Activated CD8-positive, alpha-beta memory T cell treated with anti-CD3 and anti-CD28 coated beads for 48 hours (primary cell): ENCODE data around the gene SRPK3.
"Not testable (repeated sequence)": the region's sequence is repeated elsewhere in the genome, so short reads cannot be mapped to it uniquely, and the experiment has no call there.

Source experiments
- DNase-seq, 3 experiments: peaks; one replicate each; pipeline ENCODE4 v3.0.0-alpha.2; 2020; ENCODE audit warnings: low read depth in 2 of 3, low spot score in 2 of 3

Gene SRPK3

GRCh38 chrX:153745067-153745433, 35.8 kb upstream of the SRPK3 start:
- DNase-seq, result not testable (repeated sequence)

GRCh38 chrX:153746359-153746758, 34.5 kb upstream of the SRPK3 start:
- DNase-seq, result no peak

- DNase-seq, result not testable (repeated sequence)
These were observed 33.9 kb upstream of the SRPK3 start for GRCh38 chrX:153746991-153747390.

- not testable (repeated sequence) for DNase-seq
These were observed 31.8 kb upstream of the SRPK3 start for GRCh38 chrX:153749017-153749416.

DNA sequence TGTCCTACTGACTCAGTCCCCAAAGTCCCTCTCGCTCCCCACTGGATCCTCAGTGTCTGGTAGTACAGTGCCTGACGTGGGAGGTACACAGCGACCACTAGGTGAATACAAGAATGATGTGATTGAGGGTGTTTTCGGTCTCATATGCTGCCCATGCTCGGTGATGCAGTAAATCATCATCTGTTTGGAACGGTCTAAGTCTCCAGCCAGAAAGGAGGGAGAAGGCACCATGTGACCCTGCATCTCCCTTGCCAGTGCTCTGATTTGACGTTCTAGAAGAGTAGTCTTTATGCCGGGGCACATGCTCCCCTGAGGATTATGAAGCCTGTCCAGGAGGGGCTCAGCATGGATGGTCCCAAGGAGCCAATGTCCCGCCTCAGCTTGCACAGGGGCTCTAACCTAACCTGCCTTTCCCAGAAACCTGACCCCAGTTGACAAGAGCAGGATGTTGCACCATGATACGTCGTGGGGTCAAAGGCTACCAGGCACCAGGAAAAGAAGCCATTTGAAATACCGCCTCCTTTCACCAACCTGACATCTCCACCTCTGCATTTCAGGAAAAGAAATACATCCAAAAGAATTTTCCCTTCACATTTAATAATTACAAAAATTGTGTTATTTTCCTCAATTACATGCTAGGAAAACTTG, 30.6 kb upstream of the SRPK3 start:
- DNase-seq, result no peak

DNA sequence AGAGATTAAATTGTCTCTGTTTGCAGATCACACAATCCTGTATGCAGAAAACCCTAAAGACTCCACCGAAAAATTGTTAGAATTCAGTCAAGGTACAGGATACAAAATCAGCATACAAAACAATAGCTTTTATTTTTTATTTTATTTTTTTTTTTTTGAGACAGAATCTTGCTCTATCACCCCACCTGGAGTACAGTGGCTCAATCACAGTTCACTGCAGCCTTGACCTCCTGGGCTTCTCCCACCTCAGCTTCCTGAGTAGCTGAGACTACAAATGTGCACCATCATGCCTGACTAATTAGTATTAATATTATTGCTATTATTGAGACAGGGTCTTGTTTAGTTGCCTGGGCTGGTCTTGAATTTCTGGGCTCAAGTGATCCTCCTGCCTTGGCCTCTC, 25.7 kb upstream of the SRPK3 start:
- no peak for DNase-seq

- no peak for DNase-seq
These were observed 19.0 kb upstream of the SRPK3 start for GRCh38 chrX:153761863-153762262.

DNA sequence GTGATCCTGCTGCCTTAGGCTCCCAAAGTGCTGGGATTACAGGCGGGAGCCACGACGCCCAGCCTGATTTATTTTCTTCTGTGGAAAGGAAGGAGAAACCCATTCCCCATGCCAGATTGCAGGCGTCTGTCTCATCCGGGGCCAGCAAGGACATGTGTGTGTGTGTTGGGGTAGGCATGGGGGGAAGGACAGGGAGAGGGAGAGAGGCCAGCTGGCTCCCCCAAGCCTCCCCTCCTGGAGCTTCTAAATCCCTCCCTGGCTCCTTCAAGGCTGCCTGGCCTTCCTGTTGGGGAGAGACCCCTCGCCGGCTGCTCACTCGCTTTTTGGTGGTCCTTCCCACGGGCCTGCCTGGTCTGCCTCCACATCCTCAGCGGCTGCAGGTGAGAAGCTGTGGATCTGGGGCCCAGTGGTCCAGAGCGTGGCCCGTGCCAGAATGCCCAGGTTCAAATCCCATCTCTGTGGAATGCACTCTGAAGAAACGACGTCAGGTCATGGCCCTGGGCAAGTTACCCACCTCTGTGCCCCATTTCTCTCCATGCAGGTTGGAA, 18.1 kb upstream of the SRPK3 start:
- DNase-seq, result no peak

DNA sequence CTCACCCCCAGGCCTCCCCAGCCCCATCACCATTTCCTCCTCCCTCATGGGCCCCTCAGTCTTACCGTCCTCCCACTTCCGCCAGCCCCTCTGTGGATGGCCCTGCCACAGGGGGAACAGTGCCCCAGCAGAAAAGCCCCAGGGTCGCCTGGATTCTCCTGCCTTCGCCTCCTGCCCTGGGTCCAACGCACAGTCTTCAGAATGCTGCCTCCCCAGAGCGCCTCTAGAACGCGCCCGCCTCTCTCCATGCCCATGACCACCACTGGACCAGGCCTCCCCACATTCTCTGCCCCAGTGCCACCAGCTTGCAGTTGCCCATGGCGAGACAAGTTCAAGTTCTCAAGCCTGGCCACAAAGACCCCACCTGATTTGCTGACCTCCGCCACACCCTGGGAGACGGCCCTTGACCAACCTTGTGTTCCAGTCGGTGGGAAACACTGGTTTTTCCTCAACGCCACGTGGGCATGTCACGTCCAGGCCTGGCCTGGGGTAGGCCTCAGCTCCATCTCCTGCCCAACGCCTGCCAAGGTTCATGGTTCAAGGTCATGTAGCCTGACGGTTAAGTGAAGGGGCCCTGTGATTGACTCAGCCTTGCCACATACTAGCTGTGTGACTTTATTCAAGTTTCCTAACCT, 17.4 kb upstream of the SRPK3 start:
- DNase-seq, result no peak

DNA sequence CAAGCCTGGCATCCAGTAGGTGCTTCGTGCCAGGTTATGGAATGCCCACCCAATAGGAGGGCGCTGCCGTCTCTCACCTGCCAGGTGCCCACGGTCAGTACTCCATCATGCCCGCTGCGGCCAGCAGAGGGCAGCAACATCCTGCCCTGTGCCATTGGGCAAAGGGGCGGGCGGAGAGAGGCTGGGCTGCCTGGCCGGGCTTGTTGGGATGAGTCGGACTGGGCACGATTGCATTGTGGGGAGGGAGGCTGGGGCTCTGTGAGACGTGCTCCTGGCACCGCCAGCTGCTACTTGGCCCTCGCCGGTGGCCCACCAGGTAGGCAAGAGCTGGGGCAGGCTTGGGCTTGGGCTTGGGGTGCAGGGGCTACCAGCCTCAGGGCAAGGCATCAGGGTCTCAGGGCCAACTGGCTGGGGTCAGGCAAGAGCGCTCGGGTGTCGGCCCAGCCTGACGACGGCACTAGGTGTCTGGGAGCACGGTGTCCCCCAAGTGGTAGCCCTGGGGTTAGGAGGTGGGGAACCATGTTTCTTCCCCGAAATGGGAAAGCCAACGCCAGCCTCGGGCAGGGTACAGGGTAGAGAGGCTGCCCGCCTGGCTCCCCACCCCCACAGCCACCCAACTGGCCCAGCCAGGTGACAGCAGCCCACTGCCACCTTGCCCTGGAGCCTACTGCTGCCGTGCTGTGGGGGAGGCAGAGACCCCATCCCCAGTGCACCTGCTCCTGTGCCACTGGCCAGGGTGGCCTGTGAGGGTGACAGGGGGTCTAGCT, 16.7 kb upstream of the SRPK3 start, which contains the start of gene PLXNB3:
PLXNB3 (plus strand) TSS at position 261 of the 767 bp plus-strand sequence. CDS start 1,287 bp downstream, outside the sequence.
- DNase-seq, result peak; percentile 28 to 74 (median 42)

DNA sequence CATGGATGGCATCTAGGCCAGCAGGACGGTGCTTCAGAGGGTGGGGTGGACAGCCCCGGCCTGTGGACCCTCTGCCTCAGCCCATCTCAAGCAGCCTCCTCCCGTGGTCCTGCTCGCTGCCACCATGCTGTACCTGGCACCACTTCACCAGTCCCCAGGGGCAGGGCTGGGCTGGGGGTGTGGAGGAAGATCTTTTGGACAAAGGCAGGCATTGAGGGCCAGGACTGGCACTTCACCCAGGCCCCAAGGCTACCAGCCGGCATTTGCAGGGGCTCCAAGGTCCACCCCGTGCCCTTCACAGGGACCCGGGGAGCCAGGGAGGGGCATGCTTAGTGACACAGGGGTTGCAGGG, 16.1 kb upstream of the SRPK3 start:
- DNase-seq, result no peak

DNA sequence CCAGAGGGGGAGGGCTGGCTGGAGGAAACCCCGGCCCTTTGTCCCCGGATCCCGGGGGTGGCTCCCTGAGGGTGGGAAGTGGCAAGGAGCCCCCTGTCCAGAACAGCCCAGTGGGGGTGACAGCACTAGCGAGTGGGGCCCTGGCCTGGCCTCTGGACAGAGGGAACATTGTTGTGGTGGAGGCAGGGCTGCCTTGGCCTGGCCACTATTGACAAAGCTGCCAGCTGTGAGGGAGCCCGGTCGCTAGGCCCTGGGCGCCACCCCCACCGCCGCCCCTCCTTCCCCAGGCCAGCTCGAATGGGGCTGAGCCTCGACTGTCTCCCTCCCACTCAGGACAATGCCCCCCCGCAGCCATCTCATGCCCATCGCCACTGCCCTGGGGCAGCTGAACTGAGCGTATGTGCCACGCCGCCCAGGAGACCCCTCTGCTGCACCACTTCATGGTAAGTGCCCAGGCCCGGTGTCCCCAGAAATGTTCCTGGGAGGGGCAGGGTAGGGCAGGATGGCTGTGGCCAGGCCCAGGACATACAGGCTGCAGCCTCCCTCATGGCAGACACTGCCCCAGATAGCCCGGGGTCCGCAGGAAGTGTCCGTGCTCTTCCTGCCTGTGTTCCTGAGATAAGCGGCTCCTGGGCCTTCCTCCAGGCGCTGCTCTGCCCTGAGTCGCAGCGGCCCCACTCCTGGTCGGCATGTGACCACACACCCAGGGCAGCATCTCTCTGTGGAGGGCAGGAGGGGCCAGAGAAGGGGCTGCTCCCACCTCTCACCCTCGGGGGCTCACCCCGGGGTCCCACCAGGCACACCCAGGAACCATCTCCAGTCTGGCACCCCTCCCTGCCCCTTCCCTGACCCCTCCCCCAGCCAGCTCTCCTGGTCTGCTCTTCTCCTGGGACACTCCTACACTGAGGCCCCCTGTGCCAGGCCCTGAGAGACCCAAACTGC, 15.4 kb upstream of the SRPK3 start:
- DNase-seq, result no peak

DNA sequence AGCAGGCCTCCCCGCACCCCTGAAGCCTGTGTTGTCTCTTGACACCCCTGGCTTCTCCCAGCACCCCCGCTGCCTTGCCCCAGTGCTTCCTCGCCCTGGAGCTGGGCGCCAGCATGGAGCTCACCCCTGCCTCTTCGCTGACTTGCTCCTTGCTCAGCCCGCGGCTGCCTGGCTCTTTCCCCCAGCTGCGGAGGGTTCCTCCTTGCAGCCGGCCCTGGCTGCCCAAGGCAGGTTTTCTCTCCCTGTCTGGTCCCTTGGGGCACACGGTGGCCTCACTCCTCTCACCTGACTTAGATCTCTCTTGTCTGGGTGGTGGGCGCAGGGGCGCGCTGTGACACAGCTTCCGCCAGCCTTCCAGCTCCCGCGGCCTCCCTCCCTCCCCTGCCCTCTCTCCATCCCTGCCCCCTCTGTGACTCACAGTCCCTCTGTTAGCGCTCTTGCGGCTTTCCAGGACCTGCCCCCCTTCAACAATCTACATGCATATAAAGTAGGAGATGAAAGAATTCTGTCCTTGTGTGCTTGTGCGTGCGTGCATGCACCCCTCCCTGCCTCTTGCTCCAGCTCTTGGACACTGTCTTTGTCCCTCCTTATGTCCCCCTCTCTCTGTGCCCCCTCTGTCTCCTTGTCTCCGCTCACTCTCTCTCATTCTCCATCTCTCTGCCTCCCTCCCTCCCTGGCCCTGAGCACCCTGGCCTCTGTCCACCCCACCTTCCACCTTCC, 14.6 kb upstream of the SRPK3 start:
- no peak for DNase-seq

GRCh38 chrX:153766871-153767673, 13.8 kb upstream of the SRPK3 start:
- no peak for DNase-seq

- DNase-seq, result no peak
These were observed 13.2 kb upstream of the SRPK3 start for GRCh38 chrX:153767674-153768055.

- no peak for DNase-seq
These were observed 12.3 kb upstream of the SRPK3 start for GRCh38 chrX:153768311-153769157.

DNA sequence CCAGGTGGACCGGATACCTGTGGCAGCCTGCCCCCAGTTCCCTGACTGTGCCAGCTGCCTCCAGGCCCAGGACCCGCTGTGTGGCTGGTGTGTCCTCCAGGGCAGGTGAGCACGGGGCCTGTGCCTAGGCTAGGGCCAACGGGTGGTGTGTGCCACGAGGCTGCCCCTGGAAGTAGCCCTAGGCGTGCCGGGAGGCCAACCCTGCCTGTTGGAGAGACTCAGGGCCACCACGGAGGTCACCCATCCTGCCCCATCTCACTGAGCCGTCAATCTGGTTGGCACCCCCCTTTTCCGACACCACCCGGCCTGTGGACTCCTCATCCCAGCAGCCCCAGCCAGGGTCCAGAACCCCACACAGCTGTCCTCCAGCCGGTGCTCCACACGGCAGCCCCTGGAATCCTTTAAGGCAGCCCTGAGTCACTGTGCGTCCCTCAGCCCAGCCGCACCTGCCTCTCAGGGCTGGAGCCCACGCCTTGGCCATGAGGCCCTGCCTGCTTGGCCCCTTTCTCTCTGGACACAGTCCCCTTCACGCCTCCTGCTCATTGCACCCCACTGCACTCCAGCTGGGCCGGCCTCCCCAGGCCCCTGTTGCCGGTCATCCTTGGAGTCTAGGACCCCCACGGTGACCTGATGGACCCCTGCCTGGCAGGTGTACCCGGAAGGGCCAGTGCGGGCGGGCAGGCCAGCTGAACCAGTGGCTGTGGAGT, 11.5 kb upstream of the SRPK3 start:
- no peak for DNase-seq
